Liver (tissue), 9 donors: ENCODE data around the gene SPOP. TPM values are rescaled to one million over a fixed set of nuclear protein-coding genes. Genes with fewer than 3 reads are reported as not detected.

Source experiments
- DNase-seq: peaks from one replicate; pipeline ENCODE4 v3.0.0-alpha.2; 2017; ENCODE audit warnings: low spot score
- H3K27ac ChIP-seq, 2 donors: one replicate each; pipeline ENCODE4 v1.7.0; 2013; ENCODE audit warnings: inconsistent platforms in 2 of 2, low read length in 2 of 2, control low read depth in 1 of 2, low read depth in 1 of 2, mild to moderate bottlenecking in 1 of 2
- H3K27me3 ChIP-seq, 4 donors: one replicate each; pipeline versions ENCODE4 v1.6.1 to v1.7.0; 2013; ENCODE audit warnings: low read length in 3 of 4, inconsistent platforms in 1 of 4, mild to moderate bottlenecking in 1 of 4, moderate library complexity in 1 of 4; ENCODE audit not compliant: control insufficient read depth in 4 of 4, insufficient read depth in 4 of 4
- H3K36me3 ChIP-seq, 4 donors: one replicate each; pipeline versions ENCODE4 v1.6.1 to v1.7.0; 2013; ENCODE audit warnings: low read length in 3 of 4, mild to moderate bottlenecking in 3 of 4, low read depth in 1 of 4, moderate library complexity in 1 of 4; ENCODE audit not compliant: control insufficient read depth in 4 of 4, insufficient read depth in 3 of 4
- H3K4me1 ChIP-seq, 4 donors: one replicate each; pipeline versions ENCODE4 v1.6.1 to v1.7.0; 2013; ENCODE audit warnings: low read length in 3 of 4, mild to moderate bottlenecking in 3 of 4, moderate library complexity in 1 of 4; ENCODE audit not compliant: control insufficient read depth in 4 of 4, insufficient read depth in 4 of 4
- H3K4me3 ChIP-seq, 3 donors: one replicate each; pipeline versions ENCODE4 v1.6.1 to v1.7.0; 2013; ENCODE audit warnings: low read length in 3 of 3, control low read depth in 1 of 3, low read depth in 1 of 3, mild to moderate bottlenecking in 1 of 3
- H3K9ac ChIP-seq, 2 donors: one replicate each; pipeline ENCODE4 v1.7.0; 2013; ENCODE audit warnings: low read length in 2 of 2, mild to moderate bottlenecking in 2 of 2, moderate library complexity in 2 of 2, control low read depth in 1 of 2, low read depth in 1 of 2
- H3K9me3 ChIP-seq, 4 donors: one replicate each; pipeline versions ENCODE4 v1.6.1 to v1.7.0; 2013; ENCODE audit warnings: low read length in 3 of 4; ENCODE audit not compliant: control insufficient read depth in 4 of 4
- ATF3 ChIP-seq: IDR thresholded peaks from 2 replicates; pipeline ENCODE4 v1.6.1; 2016; ENCODE audit warnings: antibody characterized with exemption
- CTCF ChIP-seq: fragments of 150-350 bp; IDR thresholded peaks from 2 replicates; pipeline ENCODE4 v1.5.1; 2017; ENCODE audit warnings: improper control_type of control experiment, low read depth, low read length; ENCODE audit not compliant: missing input control
- EGR1 ChIP-seq, 2 donors: IDR thresholded peaks; 2 replicates each; pipeline ENCODE4 v1.6.1; 2016 to 2018; ENCODE audit warnings: antibody characterized with exemption in 2 of 2, low read depth in 2 of 2
- FOXA1 ChIP-seq: IDR thresholded peaks from 2 replicates; pipeline ENCODE4 v1.6.1; 2016; ENCODE audit warnings: antibody characterized with exemption
- FOXA2 ChIP-seq: IDR thresholded peaks from 2 replicates; pipeline ENCODE4 v1.6.1; 2016; ENCODE audit warnings: antibody characterized with exemption
- GABPA ChIP-seq, 2 donors: IDR thresholded peaks in 1 of 2; conservative IDR thresholded peaks in 1 of 2; 2 replicates each; pipeline ENCODE4 v1.6.1; 2016; ENCODE audit warnings: antibody characterized with exemption in 2 of 2, mild to moderate bottlenecking in 1 of 2, moderate library complexity in 1 of 2
- HNF4G ChIP-seq: IDR thresholded peaks from 2 replicates; pipeline ENCODE4 v1.6.1; 2016; ENCODE audit warnings: antibody characterized with exemption
- JUND ChIP-seq, 2 donors: IDR thresholded peaks; 2 replicates each; pipeline ENCODE4 v1.6.1; 2016; ENCODE audit warnings: antibody characterized with exemption in 2 of 2
- MAX ChIP-seq: IDR thresholded peaks from 2 replicates; pipeline ENCODE4 v1.6.1; 2016; ENCODE audit warnings: antibody characterized with exemption
- NR2F2 ChIP-seq: IDR thresholded peaks from 2 replicates; pipeline ENCODE4 v1.6.1; 2016; ENCODE audit warnings: antibody characterized with exemption
- RAD21 ChIP-seq, 2 donors: IDR thresholded peaks; 2 replicates each; pipeline ENCODE4 v1.6.1; 2016; ENCODE audit warnings: antibody characterized with exemption in 2 of 2, mild to moderate bottlenecking in 2 of 2
- REST ChIP-seq: IDR thresholded peaks from 2 replicates; pipeline ENCODE4 v1.6.1; 2016; ENCODE audit warnings: antibody characterized with exemption, mild to moderate bottlenecking
- RXRA ChIP-seq, 2 donors: IDR thresholded peaks; 2 replicates each; pipeline ENCODE4 v1.6.1; 2017 to 2018; ENCODE audit warnings: antibody characterized with exemption in 2 of 2, mild to moderate bottlenecking in 1 of 2
- SP1 ChIP-seq: IDR thresholded peaks from 2 replicates; pipeline ENCODE4 v1.6.1; 2018; ENCODE audit warnings: antibody characterized with exemption, mild to moderate bottlenecking
- YY1 ChIP-seq: IDR thresholded peaks from 2 replicates; pipeline ENCODE4 v1.6.1; 2016; ENCODE audit warnings: antibody characterized with exemption, mild to moderate bottlenecking
- ZBTB33 ChIP-seq: IDR thresholded peaks from 2 replicates; pipeline ENCODE4 v1.6.1; 2016; ENCODE audit warnings: antibody characterized with exemption
- WGBS: extraction: QIAGEN DNeasy Blood & Tissue Kit; methylation state at CpG from one replicate; pipeline ENCODE4 v1.1.7; 2013; 5-methylcytosine and 5-hydroxymethylcytosine counted together
- polyA plus RNA-seq, 2 donors: library from polyadenylated mRNA; stranded (reverse) in 1 of 2; unstranded in 1 of 2; fragments of 200-250 nt in 1 of 2; fragments of >200 nt in 1 of 2; fragmentation: Nextera tagmentation in 1 of 2; extraction: Ambion mirVana in 1 of 2; gene quantifications; one replicate each; pipeline versions ENCODE4 v1.2.1 to v1.2.3, GENCODE V29; 2013 to 2015
- total RNA-seq, 2 donors: library from RNA; depleted of rRNA; stranded (reverse); fragments of >200 nt; gene quantifications; one replicate each; pipeline ENCODE4 v1.2.3, GENCODE V29; 2014
- donor health status: healthy.
- donor health status: healthy.
- donor health status: healthy.
- donor health status: healthy.
- donor health status: healthy.

Gene SPOP
- total and polyA plus RNA-seq, 4 donors = 21.6 to 50.8 (median 42.4) TPM

GRCh38 chr17:49579522-49579921, 98.4 kb downstream of the SPOP start:
- TF ChIP-seq CTCF (no peak), FOXA2 (no peak), ZBTB33 (no peak), YY1 (no peak), ATF3 (no peak), FOXA1 (no peak)
- Histone ChIP-seq H3K27me3 (peaks cover 0 to 5% (median 2%) of the 10 kb centered on the region in 4 donors), H3K4me3 (no peak overlapping the region), H3K9me3 (no peaks in the 10 kb centered on the region), H3K36me3 (no peaks in the 10 kb centered on the region), H3K4me1 (peaks cover 8 to 18% (median 12%) of the 10 kb centered on the region in 4 donors), H3K9ac (no peak overlapping the region), H3K27ac (no peak overlapping the region)
- DNase-seq = no peak
- WGBS = 92% methylated on average over 5 of the region's 5 CpGs

- no peaks in the 10 kb centered on the region for H3K36me3 ChIP-seq
- no peak for TF ChIP-seq MAX
- no peak for TF ChIP-seq EGR1 (IDR thresholded peaks at IDR 0.05; ENCODE audit: low read depth in 2 of 2)
- TF ChIP-seq FOXA1 = no peak
- no peak for TF ChIP-seq SP1
- no peak for TF ChIP-seq GABPA (IDR thresholded peaks at IDR 0.05 in 1 of 2, conservative IDR thresholded peaks at IDR 0.05 in 1 of 2)
- TF ChIP-seq FOXA2 = no peak
- TF ChIP-seq NR2F2 = no peak
- TF ChIP-seq JUND (IDR thresholded peaks at IDR 0.05) = no peak
- no peak for TF ChIP-seq RXRA (IDR thresholded peaks at IDR 0.05)
- TF ChIP-seq ATF3 = no peak
- no peak for TF ChIP-seq RAD21 (IDR thresholded peaks at IDR 0.05)
- TF ChIP-seq YY1 = no peak
- TF ChIP-seq ZBTB33 = no peak
- no peak for TF ChIP-seq CTCF
- no peak for TF ChIP-seq REST
- no peak for TF ChIP-seq HNF4G
- no peak overlapping the region for H3K9ac ChIP-seq
- peaks cover 8 to 18% (median 12%) of the 10 kb centered on the region in 4 donors for H3K4me1 ChIP-seq
- no peak for DNase-seq
- H3K27me3 ChIP-seq = peaks cover 0 to 5% (median 2%) of the 10 kb centered on the region in 4 donors
- H3K4me3 ChIP-seq = no peak overlapping the region
- no peak overlapping the region for H3K27ac ChIP-seq
- no peaks in the 10 kb centered on the region for H3K9me3 ChIP-seq
- 89% methylated on average over 17 of the region's 17 CpGs for WGBS
Observed at GRCh38 chr17:49578952-49579500, 98.9 kb downstream of the SPOP start.
